ENCODE measurements around the gene PRLHR.

GRCh38 chr10:118569241-118569881 lies 26.1 kb downstream of the PRLHR start:
- TF ChIP-seq CTCF (IDR thresholded peaks at IDR 0.05) (no peak), ZFX (IDR thresholded peaks at IDR 0.05; ENCODE audit: borderline replicate concordance) (no peak)

Measured in 22Rv1 (cell line).